HG03354 (cell line): ENCODE data around the gene RALGPS2.

Source experiments
- ATAC-seq: cut with Tn5 transposase; IDR thresholded peaks from one replicate; pipeline ENCODE4 v1.9.1; 2021; ENCODE audit warnings: mild to moderate bottlenecking; ENCODE audit not compliant: unreplicated experiment, poor library complexity, severe bottlenecking

Gene RALGPS2, protein sequence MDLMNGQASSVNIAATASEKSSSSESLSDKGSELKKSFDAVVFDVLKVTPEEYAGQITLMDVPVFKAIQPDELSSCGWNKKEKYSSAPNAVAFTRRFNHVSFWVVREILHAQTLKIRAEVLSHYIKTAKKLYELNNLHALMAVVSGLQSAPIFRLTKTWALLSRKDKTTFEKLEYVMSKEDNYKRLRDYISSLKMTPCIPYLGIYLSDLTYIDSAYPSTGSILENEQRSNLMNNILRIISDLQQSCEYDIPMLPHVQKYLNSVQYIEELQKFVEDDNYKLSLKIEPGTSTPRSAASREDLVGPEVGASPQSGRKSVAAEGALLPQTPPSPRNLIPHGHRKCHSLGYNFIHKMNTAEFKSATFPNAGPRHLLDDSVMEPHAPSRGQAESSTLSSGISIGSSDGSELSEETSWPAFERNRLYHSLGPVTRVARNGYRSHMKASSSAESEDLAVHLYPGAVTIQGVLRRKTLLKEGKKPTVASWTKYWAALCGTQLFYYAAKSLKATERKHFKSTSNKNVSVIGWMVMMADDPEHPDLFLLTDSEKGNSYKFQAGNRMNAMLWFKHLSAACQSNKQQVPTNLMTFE

DNA sequence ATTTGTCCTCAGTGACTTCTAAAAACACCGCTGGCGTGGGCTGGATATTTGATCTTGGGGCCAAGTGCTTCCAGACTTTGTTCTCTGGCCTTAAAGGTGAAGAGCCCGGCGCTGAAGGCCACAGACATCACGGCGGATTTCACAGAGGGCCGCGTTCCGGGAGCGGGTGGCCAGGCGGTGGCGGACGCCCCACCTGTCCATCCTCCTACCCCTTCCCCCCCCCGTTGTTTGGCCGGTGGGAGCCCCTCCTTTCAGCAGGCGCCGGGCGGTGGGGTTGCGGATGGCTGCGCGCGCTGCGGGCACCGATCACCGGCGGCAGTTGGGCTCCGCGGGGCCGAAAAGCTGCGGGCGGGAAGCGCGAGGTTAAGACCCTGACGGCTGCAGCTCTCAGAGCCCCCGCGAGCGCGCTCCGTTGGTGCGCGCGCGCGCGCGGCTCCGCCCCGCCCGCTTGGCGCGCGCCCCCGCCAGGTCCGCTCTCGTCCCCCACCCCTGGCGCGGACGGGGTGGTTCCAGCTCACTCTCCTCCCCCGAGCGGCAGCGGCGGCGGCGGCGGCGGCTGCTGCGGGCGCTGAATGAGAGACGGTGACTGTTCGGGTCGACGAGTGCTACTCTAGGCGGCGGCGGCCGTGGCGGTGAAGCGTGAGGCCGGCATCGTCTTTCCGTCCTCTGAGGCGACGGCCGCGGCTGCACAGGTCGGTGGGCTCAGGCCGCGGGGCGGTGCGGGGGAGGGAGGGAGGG, at the start of gene RALGPS2:
Gene RALGPS2 (plus strand): TSS at position 517 of the 738 bp plus-strand sequence. CDS start 51,521 bp downstream, outside the sequence.
- peak; percentile 70 for ATAC-seq

DNA sequence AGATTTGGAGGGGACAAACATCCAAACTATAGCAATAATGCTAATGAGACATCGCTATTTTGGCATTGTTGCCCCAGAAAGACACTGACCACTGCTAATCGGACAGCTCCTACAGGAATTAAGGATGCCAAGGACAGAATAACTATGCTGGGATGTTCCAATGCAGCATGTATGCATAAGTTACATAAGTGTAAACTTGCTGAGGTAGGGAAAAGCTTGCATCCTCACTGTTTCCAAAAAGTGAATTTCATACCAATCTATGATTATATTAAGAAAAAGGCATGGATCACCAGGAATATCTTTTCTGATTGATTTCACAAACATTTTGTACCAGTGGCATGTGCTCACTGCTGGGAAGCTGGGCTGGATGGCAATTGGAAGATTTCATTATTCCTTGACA, 45.8 kb upstream of the RALGPS2 start:
- no peak for ATAC-seq

DNA sequence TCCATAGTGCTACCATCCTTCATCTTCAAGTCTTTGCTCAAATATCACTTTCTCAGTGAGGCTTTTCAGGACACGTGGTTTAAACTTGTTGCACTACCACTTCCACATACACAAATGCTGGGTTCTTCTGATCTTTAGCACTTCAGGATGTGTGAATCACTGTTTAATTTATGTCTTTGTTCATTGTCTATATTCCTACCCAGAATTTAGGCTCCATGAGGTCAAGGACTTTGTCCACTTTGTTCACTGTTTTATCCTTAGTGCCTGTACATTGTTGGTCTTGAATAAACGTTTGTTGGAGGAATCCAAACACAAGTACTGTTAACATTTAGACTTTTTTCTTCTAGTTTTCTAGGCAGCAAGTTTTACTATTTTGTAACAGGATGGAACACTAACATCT, 42.6 kb upstream of the RALGPS2 start:
- ATAC-seq, result no peak

DNA sequence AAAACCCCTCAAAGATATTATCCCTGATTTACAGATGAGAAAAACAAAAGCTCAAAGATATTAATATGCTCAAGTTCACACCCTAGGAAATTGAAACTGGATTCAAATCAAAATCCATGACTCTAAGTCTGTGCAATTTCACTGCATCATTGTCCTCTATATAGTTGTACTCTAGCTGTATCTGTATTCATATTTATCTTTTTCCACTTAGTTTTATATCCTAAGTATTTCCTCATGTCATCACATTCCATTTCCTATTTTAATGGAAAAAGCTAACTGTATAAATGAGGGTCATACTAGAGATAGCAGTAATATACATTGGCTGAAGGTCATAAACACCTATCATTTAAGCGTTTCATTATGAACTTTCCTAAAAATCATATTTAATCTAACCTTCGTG, 42.2 kb upstream of the RALGPS2 start:
- no peak for ATAC-seq

DNA sequence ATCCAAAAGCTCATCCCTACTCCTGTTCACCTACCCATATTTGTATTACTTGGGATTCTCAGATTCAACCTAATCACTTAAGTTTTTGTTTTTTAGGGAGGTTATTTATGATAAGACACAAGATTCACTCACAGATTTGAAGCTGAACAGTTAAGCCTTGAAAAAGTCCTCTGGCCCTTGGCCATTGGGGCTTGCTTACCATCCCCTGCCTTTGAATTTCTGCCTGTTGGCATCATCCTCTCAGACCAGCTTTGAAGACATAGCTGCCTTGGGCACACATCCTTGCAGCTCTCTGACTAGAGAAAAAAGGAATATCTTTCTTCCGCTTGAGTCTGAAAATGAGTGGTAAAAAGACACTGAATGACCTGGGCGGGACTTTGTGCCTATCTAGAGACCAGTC, 41.8 kb upstream of the RALGPS2 start:
- ATAC-seq, result no peak

DNA sequence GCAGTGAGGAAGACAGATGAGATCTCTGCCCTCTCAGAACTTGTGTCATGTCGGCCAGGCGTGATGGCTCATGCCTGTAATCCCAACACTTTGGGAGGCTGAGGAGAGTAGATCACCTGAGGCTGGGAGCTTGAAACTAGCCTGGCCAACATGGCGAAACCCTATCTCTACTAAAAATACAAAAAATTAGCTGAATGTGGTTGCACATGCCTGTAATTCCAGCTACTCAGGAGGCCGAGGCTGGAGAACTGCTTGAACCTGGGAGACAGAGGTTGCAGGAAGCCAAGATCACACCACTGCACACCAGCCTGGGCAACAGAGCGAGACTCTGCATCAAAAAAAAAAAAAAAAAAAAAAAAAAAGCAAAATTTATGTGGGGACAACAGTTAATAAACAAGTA, 40.9 kb upstream of the RALGPS2 start:
- ATAC-seq, result peak; percentile 10

DNA sequence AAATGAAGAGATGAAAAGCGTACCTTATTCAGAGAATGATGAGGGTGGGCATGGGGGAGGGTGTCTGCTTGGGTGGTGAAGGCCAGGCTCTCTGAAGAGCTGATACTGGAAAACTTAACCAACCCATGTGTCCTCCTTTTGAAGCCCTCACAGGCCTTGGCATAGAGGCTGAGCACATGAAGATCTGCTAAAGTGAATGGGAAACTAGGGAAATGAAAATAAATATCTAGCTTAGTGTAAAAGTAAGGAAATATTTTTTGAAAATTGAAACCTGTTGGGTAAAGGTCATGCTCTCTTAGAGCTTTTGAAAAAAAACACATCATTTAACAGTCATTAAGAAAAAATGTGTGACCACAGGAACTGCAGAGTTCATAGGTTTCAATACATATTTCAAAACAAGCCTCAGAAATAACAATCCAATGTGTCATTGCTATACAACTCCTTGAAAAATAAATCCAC, 40.5 kb upstream of the RALGPS2 start:
- peak; percentile 68 for ATAC-seq

DNA sequence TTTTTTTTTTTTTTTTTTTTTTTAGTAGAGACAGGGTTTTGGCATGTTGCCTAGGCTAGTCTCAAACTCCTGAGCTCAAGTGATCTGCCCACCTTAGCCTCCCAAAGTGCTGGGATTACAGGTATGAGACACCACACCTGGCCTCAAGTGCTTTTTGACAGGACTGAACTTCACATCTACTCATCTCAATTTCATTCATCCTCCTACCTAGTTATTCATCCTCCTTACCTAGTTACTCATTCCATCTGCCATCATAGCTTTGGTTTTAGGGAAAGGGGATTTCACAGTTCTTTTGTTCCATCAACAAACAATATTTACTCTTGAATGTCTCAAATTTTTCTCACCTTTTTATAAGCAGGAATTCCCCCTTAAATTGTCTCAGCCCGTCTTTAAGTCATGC, 38.6 kb upstream of the RALGPS2 start:
- ATAC-seq, result no peak

DNA sequence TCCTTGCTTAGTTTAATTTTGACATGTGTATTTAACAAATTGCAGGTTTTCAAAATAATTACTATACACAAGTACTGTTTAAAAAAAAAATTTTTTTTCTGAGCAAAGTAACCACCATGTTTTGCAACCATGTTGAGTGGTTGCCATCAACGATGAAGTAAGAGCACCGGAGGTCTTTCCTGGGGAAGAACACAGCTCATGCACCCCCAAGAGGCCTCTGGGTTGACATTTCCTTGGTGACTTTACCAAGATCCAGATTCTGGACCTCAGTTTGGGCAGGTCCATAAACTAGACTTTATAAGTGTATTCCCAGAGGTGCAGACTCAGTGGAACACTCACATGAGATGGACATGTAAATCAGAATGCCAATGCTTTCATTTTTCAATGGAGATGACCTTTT, 36.8 kb upstream of the RALGPS2 start:
- no peak for ATAC-seq

DNA sequence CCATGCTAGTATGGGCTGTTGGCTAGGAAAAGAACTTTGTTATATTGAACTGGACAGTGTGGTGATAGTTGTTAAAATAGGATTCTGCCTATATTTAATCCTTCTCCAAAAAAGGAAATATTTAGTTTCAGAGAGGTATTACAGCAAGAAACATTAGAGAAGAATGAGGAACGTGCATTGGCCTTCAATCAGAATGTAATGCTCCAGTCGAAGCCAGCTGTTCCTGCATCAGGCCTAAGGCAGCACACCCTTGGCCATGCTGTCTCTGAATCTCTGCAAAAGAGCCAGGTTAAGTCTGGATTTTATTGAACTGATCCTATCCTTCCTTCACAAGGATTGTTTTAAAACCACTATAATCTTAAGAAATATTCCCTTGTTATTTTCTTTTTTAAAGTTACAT, 35.3 kb upstream of the RALGPS2 start:
- ATAC-seq, result no peak

DNA sequence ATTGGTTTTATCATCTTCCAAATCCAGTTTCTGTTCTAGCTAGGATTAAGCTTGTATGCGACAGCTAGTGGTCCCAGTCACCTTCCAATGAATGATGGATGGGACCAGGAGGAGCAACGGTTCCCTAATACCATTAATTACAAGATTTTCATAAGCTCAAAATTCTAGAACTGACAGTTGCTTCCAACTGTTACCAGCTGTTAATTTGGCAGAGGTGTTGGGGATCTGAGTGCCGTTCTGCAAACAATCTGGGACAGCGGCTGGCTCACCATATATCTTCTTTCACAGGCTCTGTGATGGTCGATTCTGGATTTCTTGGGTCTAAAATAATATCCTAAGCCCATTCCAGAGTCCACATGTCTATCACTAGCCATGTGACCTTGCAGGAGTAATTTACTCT, 34.5 kb upstream of the RALGPS2 start:
- no peak for ATAC-seq

DNA sequence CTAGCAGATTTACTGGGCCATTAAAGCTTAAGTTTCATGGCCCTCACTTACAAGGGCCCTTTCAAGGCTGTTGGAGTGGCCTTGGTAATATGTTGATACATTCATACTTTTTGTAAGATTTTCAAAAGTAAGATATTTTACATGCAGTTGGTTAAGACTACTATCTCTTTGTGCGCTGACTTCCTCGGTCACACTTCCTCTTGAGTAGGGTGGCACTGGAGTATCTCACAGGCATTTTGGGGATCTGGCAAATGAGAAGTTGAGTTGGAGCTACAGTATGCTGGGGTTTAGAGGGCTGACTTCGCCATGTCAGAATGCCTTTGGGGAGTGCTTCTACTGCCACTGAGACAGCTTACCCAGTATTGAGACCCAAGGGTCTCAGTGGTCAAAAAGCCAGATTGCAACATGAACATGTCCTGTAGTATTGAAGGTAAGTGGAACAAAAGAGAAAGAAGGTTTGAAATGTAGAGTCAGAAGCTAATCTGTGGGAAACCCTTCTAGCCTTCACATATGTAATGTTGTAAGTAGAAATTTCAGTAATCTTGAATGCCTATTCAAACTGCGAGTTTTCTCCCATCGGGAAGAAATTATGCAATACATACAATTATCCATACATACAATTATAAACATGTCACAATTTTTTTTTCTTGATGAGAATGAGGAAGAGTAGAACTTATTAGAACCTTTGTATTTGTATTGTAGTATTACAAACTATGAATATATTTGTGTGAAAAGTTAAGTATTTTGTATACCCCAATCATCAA, 32.3 kb upstream of the RALGPS2 start:
- no peak for ATAC-seq

DNA sequence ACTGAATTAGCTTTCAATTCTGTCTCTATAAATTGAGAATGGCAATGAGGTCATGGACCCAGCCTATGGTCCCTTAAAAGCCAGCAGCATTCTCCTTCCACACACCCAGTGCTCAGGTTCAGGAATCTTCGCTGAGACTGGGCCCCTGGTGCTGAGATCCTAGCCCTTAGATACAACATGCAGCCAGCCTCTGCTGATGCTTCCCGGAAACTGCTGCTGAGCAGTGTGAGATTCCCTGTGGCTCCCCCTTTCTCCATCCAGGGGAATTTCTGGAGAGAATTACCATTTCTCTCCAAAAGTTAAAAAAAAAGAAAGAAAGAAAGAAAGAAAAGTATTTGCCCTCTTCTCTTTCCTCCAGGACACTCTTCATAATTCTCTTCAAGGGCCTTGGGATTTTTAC, 31.7 kb upstream of the RALGPS2 start:
- no peak for ATAC-seq

DNA sequence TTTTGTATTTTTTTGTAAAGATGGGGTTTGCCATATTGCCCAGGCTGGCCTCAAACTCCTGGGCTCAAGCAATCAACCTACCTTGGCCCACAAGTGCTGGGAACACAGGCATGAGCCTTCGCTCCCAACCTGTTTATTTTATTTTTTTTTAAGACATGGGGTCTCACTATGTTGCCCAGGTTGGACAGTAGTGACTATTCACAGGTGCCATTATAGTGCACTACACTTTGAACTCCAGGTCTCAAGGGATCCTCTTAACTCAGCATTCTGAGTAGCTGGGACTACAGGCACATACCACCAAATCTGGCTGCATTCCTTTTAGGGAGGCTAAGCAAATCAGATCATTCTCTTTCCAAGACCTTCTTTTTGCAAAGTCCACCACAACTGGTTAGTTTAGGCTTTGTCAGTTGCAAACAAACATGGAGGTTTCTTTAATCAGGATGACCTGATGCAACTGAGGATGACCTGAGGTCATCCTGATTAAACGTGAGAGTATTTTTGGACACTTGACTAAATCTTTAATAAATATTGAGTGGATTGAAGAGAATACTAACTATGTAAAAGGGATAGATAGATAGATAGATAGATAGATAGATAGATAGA, 30.0 kb upstream of the RALGPS2 start:
- no peak for ATAC-seq

DNA sequence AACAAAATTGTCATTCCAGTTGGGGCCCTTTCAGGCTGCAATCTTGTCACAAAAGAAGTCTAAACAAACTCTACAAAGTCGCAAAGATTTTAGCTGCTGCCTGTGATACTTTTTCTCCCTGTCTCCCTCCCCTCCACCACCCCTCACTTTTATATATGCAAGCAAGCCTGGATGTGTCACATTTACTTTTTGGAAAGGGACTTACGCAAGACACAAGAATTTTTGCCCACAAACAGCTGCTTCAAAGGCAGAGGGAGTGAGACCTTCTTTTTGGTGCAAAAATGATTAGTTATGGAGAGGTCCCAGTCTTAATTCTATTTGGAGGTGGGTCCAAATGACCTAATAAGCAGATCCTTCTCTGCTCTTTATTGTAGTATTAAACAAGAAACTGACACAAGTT, 22.9 kb upstream of the RALGPS2 start:
- no peak for ATAC-seq

DNA sequence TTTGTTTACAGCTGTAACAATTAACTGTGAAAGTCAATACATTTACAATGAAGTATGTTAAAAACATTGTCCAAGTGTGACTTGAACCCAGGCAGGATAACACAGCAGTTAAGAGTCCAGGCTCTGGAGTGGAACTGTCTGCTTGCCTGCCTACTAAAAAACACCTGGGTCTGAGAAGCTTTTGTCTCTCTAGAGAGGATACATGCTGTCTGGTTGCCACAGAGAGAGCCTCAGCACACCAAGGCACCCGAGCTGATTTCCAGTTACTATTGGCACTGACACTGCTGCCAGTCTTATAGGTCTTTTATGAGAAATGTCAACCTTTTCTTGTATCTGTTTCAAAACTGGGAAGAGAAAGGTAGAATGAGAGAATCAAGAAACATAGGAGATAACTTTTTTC, 20.2 kb upstream of the RALGPS2 start:
- ATAC-seq, result no peak

DNA sequence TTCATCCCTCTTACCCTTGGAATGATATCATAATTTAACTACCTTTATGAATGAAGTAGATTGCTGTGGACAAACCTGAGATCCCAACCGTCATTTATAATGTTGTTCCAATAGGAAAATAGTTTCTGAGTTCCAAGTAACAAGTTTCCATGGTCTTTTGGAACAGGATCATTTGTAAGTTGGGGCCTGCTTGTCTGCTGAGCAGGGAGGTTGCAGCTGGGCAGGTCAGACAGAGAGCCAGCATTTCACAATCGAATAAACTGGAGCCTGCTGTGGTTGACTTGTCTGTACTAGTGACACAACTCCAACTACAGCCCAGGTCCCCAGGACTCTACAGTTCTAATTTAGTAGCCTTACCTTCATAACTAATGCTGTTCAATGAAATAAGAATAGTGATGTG, 18.6 kb upstream of the RALGPS2 start:
- no peak for ATAC-seq

DNA sequence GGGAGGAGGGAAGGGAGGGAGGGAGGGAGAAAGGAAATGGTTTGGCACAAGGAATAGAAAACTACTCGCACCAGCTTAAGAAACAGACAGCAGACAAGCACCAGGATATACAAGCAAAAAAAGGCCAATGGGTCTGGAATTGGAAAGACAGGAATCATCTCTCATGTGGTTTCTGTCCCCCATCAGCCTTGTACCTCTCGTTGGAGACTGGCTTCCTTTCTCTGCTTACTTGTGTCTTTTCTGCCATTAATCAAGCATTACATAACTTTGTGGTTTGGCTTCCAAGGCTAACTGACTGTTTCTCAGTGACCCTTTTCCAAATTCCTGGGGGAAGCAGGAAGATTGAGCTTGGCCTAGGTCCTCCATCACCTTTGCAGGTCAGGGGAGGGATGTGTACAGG, 11.8 kb upstream of the RALGPS2 start:
- ATAC-seq, result no peak

DNA sequence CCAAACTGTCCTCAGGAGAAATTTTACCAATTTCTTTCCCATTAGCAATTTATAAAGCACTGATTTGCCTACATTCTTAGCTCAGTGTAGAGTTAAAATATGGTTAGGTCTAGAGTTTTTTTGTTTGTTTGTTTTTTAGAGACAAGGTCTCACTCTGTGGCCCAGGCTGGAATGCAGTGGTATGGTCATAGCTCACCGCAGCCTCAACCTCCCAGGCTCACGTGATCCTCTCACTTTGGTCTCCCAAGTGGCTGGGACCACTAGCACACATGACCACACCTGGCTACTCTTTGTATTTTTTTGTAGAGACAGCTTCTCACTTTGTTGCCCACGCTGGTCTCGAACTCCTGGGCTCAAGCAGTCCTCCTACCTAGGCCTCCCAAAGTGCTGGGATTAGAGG, 10.6 kb upstream of the RALGPS2 start:
- no peak for ATAC-seq

DNA sequence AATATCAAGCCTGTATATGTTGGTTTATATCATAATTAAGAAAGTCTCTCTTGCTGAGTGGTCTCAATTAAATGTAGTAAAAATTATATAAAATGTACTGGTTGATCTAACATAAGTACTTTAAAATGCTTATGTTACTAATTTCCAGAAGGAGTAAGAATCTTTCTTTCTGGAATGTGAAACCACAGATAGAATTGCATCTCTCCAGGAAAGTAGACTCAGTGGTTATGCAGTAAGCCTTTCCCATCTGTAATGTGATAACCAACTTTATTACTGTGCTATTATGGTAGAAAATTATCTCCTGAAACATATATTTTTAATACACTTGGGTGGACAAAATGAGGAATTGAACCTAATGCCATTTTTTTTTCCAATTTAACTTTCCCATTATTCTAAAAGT, 8.9 kb upstream of the RALGPS2 start:
- ATAC-seq, result no peak
